GM12864 (cell line): Measurements from ENCODE around the gene GCNT3.

Experiments used
- DNase-seq: peaks from one replicate; pipeline ENCODE4 v3.0.0-alpha.2; 2011; ENCODE audit warnings: low read depth
- H3K4me3 ChIP-seq: 2 replicates; pipeline ENCODE4 v1.5.1; 2011; ENCODE audit warnings: mild to moderate bottlenecking, low read depth, low read length, control low read depth
- TF ChIP-seq, protein P1 (sequence below): IDR thresholded peaks from 2 replicates; pipeline ENCODE4 v1.5.1; 2011; ENCODE audit warnings: low read depth, mild to moderate bottlenecking, moderate library complexity, low read length, control low read depth, inconsistent platforms; ENCODE audit errors: missing control alignments

GCNT3 gene

DNA sequence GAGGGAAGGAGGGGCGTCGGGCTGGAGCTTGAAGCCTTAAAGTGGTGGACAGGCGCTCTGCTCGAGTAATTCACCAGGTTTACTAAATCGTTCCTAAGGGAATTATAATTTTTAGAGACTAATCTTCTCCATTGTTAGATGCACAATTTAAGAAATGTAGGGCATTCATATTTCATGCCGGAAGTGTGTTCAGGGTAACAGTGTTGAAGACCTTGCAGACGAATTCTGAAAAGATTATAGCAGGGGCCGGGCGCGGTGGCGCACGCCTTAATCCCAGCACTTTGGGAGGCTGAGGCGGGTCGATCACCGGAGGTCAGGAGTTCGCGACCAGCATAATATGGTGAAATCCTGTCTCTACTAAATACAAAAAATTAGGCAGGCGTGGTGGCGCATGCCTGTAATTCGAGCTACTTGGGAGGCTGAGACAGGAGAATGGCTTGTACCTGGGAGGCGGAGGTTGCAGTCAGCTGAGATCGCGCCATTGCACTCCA is 46.1 kb downstream of the GCNT3 start:
- TF ChIP-seq, protein P1, sequence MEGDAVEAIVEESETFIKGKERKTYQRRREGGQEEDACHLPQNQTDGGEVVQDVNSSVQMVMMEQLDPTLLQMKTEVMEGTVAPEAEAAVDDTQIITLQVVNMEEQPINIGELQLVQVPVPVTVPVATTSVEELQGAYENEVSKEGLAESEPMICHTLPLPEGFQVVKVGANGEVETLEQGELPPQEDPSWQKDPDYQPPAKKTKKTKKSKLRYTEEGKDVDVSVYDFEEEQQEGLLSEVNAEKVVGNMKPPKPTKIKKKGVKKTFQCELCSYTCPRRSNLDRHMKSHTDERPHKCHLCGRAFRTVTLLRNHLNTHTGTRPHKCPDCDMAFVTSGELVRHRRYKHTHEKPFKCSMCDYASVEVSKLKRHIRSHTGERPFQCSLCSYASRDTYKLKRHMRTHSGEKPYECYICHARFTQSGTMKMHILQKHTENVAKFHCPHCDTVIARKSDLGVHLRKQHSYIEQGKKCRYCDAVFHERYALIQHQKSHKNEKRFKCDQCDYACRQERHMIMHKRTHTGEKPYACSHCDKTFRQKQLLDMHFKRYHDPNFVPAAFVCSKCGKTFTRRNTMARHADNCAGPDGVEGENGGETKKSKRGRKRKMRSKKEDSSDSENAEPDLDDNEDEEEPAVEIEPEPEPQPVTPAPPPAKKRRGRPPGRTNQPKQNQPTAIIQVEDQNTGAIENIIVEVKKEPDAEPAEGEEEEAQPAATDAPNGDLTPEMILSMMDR: no peak
- peak overlapping the region; percentile 86; the same call in 1 of the 2 replicates for H3K4me3 ChIP-seq
- DNase-seq: no peak

DNA sequence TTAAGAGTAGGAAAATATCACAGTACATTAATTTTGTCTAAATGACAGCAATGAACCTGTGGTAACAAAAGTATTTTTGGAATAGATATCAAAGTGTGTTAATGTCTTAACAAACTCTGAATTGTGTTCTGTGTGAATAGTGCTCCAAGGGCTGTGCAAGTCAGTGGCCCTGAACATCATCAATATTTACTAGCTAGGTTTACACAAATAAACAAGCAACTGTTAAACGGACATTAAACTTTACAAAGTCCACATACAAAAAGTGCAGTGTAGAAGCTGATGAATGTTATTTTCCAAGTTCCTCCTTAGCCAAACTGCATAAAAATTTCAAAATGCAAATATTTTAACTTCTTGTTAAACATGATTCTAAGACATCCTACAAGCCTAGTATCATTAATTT is 47.8 kb downstream of the GCNT3 start:
- no peak overlapping the region for H3K4me3 ChIP-seq
- TF ChIP-seq, protein P1: no peak
- DNase-seq: no peak

GRCh38 chr15:59662260-59662659 is 50.7 kb downstream of the GCNT3 start:
- H3K4me3 ChIP-seq: no peak overlapping the region
- TF ChIP-seq, protein P1: no peak
- no peak for DNase-seq

GRCh38 chr15:59668556-59668955 is 57.0 kb downstream of the GCNT3 start:
- no peak for DNase-seq
- no peak overlapping the region for H3K4me3 ChIP-seq
- TF ChIP-seq, protein P1: no peak
